Measurements from ENCODE around the gene CTNNA2.

- TF ChIP-seq CTCF (IDR thresholded peaks at IDR 0.05): no peak
- TF ChIP-seq EZH2 (IDR thresholded peaks at IDR 0.05): no peak
Measured at GRCh38 chr2:80324525-80324924, 811.7 kb downstream of the CTNNA2 start.

Data from neural progenitor cell (in vitro differentiated cells).